Measurements from ENCODE around the gene TLX1.

GRCh38 chr10:101097881-101098280, 33.2 kb upstream of the TLX1 start:
- TF ChIP-seq TAF1 (IDR thresholded peaks at IDR 0.05; ENCODE audit: borderline replicate concordance, low read depth, low read length), result no peak
- no peak for TF ChIP-seq POLR2A (IDR thresholded peaks at IDR 0.05; ENCODE audit: low read depth, low read length)
- no peak for TF ChIP-seq POLR2AphosphoS5 (IDR thresholded peaks at IDR 0.05; ENCODE audit: low read depth, low read length)
